Tibial nerve (tissue), 4 donors: ENCODE results near the gene ETNK1.

Experiments
- EP300 ChIP-seq, 2 donors: sonication (generic); formaldehyde crosslinking; IDR thresholded peaks; one replicate each; pipeline ENCODE4 v1.6.1; 2017; ENCODE audit warnings: antibody characterized with exemption in 2 of 2, mild to moderate bottlenecking in 1 of 2
- POLR2A ChIP-seq, 2 donors: fragments of 450-650 bp; IDR thresholded peaks; one replicate each; pipeline ENCODE4 v1.6.1; 2017; ENCODE audit warnings: antibody characterized with exemption in 2 of 2, mild to moderate bottlenecking in 2 of 2, moderate library complexity in 2 of 2
- TF ChIP-seq, protein P1 (sequence below), 5 experiments: fragments of 200-600 bp in 3 of 5; fragments of 450-650 bp in 2 of 5; sonication (generic) in 3 of 5; IDR thresholded peaks; one replicate each; pipeline ENCODE4 v1.5.1; 2016 to 2019; ENCODE audit warnings: antibody characterized with exemption in 5 of 5, mild to moderate bottlenecking in 3 of 5, moderate library complexity in 2 of 5

GRCh38 chr12:22588817-22589216, 36.2 kb upstream of the ETNK1 start:
- TF ChIP-seq, protein P1, sequence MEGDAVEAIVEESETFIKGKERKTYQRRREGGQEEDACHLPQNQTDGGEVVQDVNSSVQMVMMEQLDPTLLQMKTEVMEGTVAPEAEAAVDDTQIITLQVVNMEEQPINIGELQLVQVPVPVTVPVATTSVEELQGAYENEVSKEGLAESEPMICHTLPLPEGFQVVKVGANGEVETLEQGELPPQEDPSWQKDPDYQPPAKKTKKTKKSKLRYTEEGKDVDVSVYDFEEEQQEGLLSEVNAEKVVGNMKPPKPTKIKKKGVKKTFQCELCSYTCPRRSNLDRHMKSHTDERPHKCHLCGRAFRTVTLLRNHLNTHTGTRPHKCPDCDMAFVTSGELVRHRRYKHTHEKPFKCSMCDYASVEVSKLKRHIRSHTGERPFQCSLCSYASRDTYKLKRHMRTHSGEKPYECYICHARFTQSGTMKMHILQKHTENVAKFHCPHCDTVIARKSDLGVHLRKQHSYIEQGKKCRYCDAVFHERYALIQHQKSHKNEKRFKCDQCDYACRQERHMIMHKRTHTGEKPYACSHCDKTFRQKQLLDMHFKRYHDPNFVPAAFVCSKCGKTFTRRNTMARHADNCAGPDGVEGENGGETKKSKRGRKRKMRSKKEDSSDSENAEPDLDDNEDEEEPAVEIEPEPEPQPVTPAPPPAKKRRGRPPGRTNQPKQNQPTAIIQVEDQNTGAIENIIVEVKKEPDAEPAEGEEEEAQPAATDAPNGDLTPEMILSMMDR (IDR thresholded peaks at IDR 0.05): no peak
- TF ChIP-seq EP300 (IDR thresholded peaks at IDR 0.05) (no peak), POLR2A (IDR thresholded peaks at IDR 0.05) (no peak)
